ENCODE results near the gene DPP6. TPM values are rescaled to one million over a fixed set of nuclear protein-coding genes. Genes with fewer than 3 reads are reported as not detected.

Gene DPP6
- total and polyA plus RNA-seq, 2 experiments from 2014 or later: 0.21 TPM; not detected in 1

- no peaks in the 10 kb centered on the region for H3K36me3 ChIP-seq
- no peak for TF ChIP-seq CTCF (IDR thresholded peaks at IDR 0.05; ENCODE audit: low read depth, low read length)
- H3K9me3 ChIP-seq (ENCODE audit: low read depth): no peaks in the 10 kb centered on the region
- no peak for DNase-seq (ENCODE audit: low read depth in 1 of 2, low spot score in 1 of 2)
- no peak overlapping the region for H3K27ac ChIP-seq
- no peaks in the 10 kb centered on the region for H3K4me1 ChIP-seq (ENCODE audit: low read depth)
- H3K27me3 ChIP-seq: no peaks in the 10 kb centered on the region
- H3K4me3 ChIP-seq: no peak overlapping the region
Observed at GRCh38 chr7:154852205-154852604, 800.0 kb downstream of the DPP6 start.

- DNase-seq (ENCODE audit: low read depth in 1 of 2, low spot score in 1 of 2): no peak
- Histone ChIP-seq H3K27me3 (no peaks in the 10 kb centered on the region), H3K4me1 (ENCODE audit: low read depth) (no peaks in the 10 kb centered on the region), H3K9me3 (ENCODE audit: low read depth) (no peaks in the 10 kb centered on the region), H3K27ac (no peak overlapping the region), H3K36me3 (no peaks in the 10 kb centered on the region), H3K4me3 (no peak overlapping the region)
- no peak for TF ChIP-seq CTCF (IDR thresholded peaks at IDR 0.05; ENCODE audit: low read depth, low read length)
Observed at GRCh38 chr7:154853063-154853726, 801.0 kb downstream of the DPP6 start.

GRCh38 chr7:154853727-154854095 lies 801.5 kb downstream of the DPP6 start:
- Histone ChIP-seq H3K27me3 (no peaks in the 10 kb centered on the region), H3K36me3 (no peaks in the 10 kb centered on the region), H3K4me1 (ENCODE audit: low read depth) (no peaks in the 10 kb centered on the region), H3K27ac (no peak overlapping the region), H3K4me3 (no peak overlapping the region), H3K9me3 (ENCODE audit: low read depth) (no peaks in the 10 kb centered on the region)
- TF ChIP-seq CTCF (IDR thresholded peaks at IDR 0.05; ENCODE audit: low read depth, low read length): no peak
- no peak for DNase-seq (ENCODE audit: low read depth in 1 of 2, low spot score in 1 of 2)

- Histone ChIP-seq H3K4me1 (ENCODE audit: low read depth) (no peaks in the 10 kb centered on the region), H3K9me3 (ENCODE audit: low read depth) (no peaks in the 10 kb centered on the region), H3K27me3 (no peaks in the 10 kb centered on the region), H3K36me3 (no peaks in the 10 kb centered on the region), H3K4me3 (no peak overlapping the region), H3K27ac (no peak overlapping the region)
- no peak for TF ChIP-seq CTCF (IDR thresholded peaks at IDR 0.05; ENCODE audit: low read depth, low read length)
- no peak for DNase-seq (ENCODE audit: low read depth in 1 of 2, low spot score in 1 of 2)
Observed at GRCh38 chr7:154854836-154855235, 802.6 kb downstream of the DPP6 start.

GRCh38 chr7:154855366-154855765 lies 803.2 kb downstream of the DPP6 start:
- no peak overlapping the region for H3K27ac ChIP-seq
- H3K4me3 ChIP-seq: no peak overlapping the region
- no peaks in the 10 kb centered on the region for H3K4me1 ChIP-seq (ENCODE audit: low read depth)
- no peak for DNase-seq (ENCODE audit: low read depth in 1 of 2, low spot score in 1 of 2)
- H3K9me3 ChIP-seq (ENCODE audit: low read depth): no peaks in the 10 kb centered on the region
- no peaks in the 10 kb centered on the region for H3K27me3 ChIP-seq
- no peak for TF ChIP-seq CTCF (IDR thresholded peaks at IDR 0.05; ENCODE audit: low read depth, low read length)
- H3K36me3 ChIP-seq: no peaks in the 10 kb centered on the region

Data from cardiac muscle cell (in vitro differentiated cells and primary cell).